ENCODE results near the gene FGFBP3. TPM values are rescaled to one million over a fixed set of nuclear protein-coding genes. Genes with fewer than 3 reads are reported as not detected.

Gene FGFBP3
- polyA plus RNA-seq, 1 donor (not counting 4 experiments of a cell fraction or from before 2014, with no cell fraction given) = 0.22 TPM

- Histone ChIP-seq H3K4me3 (ENCODE audit: control insufficient read depth in 2 of 3, extremely low read depth in 1 of 3, insufficient read depth in 2 of 3, low read depth in 1 of 3, low read length in 3 of 3) (no peak overlapping the region), H3K27me3 (ENCODE audit: control insufficient read depth, extremely low read depth, insufficient read depth, low read length) (no peaks in the 10 kb centered on the region), H3K27ac (ENCODE audit: control insufficient read depth, insufficient read depth, low read length) (no peak overlapping the region), H2AFZ (ENCODE audit: control insufficient read depth, low read length) (no peak overlapping the region), H4K20me1 (ENCODE audit: control insufficient read depth, extremely low read depth, insufficient read depth, low read length) (no peaks in the 10 kb centered on the region), H3K9ac (ENCODE audit: control insufficient read depth, extremely low read depth, insufficient read depth, low read length) (no peak overlapping the region), H3K36me3 (ENCODE audit: control insufficient read depth in 2 of 2, extremely low read depth in 1 of 2, insufficient read depth in 2 of 2, low read length in 2 of 2) (no peaks in the 10 kb centered on the region), H3K9me1 (ENCODE audit: control insufficient read depth, extremely low read depth, insufficient read depth, low read length) (no peaks in the 10 kb centered on the region), H3K79me2 (ENCODE audit: control insufficient read depth, insufficient read depth, low read length) (no peaks in the 10 kb centered on the region), H3K4me1 (ENCODE audit: control insufficient read depth, extremely low read depth, insufficient read depth, low read length) (peaks cover 34% of the 10 kb centered on the region), H3K4me2 (ENCODE audit: control insufficient read depth, extremely low read depth, insufficient read depth, low read depth, low read length) (no peak overlapping the region), H3K9me3 (ENCODE audit: control insufficient read depth, low read depth, low read length) (no peaks in the 10 kb centered on the region)
- FAIRE-seq (no peak), DNase-seq (ENCODE audit: low read depth, low spot score) (no peak)
- TF ChIP-seq EZH2 (IDR thresholded peaks at IDR 0.05; ENCODE audit: low read length) = no peak
- TF ChIP-seq, protein P1, sequence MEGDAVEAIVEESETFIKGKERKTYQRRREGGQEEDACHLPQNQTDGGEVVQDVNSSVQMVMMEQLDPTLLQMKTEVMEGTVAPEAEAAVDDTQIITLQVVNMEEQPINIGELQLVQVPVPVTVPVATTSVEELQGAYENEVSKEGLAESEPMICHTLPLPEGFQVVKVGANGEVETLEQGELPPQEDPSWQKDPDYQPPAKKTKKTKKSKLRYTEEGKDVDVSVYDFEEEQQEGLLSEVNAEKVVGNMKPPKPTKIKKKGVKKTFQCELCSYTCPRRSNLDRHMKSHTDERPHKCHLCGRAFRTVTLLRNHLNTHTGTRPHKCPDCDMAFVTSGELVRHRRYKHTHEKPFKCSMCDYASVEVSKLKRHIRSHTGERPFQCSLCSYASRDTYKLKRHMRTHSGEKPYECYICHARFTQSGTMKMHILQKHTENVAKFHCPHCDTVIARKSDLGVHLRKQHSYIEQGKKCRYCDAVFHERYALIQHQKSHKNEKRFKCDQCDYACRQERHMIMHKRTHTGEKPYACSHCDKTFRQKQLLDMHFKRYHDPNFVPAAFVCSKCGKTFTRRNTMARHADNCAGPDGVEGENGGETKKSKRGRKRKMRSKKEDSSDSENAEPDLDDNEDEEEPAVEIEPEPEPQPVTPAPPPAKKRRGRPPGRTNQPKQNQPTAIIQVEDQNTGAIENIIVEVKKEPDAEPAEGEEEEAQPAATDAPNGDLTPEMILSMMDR (optimal IDR thresholded peaks at IDR 0.05 in 1 of 3, IDR thresholded peaks at IDR 0.05 in 1 of 3, conservative IDR thresholded peaks at IDR 0.05 in 1 of 3; ENCODE audit: extremely low read depth in 1 of 3, insufficient read depth in 2 of 3, low read length in 3 of 3) = no peak
- dilution Hi-C loops (cut with MboI; ENCODE audit: extremely low pct_ligation_motif_present, low sequenced_read_pairs) = no loop called here
Measured at GRCh38 chr10:91885362-91886079, 23.8 kb downstream of the FGFBP3 start.

- H3K27me3 ChIP-seq (ENCODE audit: control insufficient read depth, extremely low read depth, insufficient read depth, low read length) = no peaks in the 10 kb centered on the region
- H3K4me1 ChIP-seq (ENCODE audit: control insufficient read depth, extremely low read depth, insufficient read depth, low read length) = peaks cover 43% of the 10 kb centered on the region
- dilution Hi-C loops (cut with MboI; ENCODE audit: extremely low pct_ligation_motif_present, low sequenced_read_pairs) = no loop called here
- H3K9me3 ChIP-seq (ENCODE audit: control insufficient read depth, low read depth, low read length) = no peaks in the 10 kb centered on the region
- H3K4me2 ChIP-seq (ENCODE audit: control insufficient read depth, extremely low read depth, insufficient read depth, low read depth, low read length) = no peak overlapping the region
- TF ChIP-seq, protein P1 (optimal IDR thresholded peaks at IDR 0.05 in 1 of 3, IDR thresholded peaks at IDR 0.05 in 1 of 3, conservative IDR thresholded peaks at IDR 0.05 in 1 of 3; ENCODE audit: extremely low read depth in 1 of 3, insufficient read depth in 2 of 3, low read length in 3 of 3) = no peak
- TF ChIP-seq EZH2 (IDR thresholded peaks at IDR 0.05; ENCODE audit: low read length) = no peak
- no peaks in the 10 kb centered on the region for H3K9me1 ChIP-seq (ENCODE audit: control insufficient read depth, extremely low read depth, insufficient read depth, low read length)
- H3K79me2 ChIP-seq (ENCODE audit: control insufficient read depth, insufficient read depth, low read length) = no peaks in the 10 kb centered on the region
- no peak overlapping the region for H3K9ac ChIP-seq (ENCODE audit: control insufficient read depth, extremely low read depth, insufficient read depth, low read length)
- H2AFZ ChIP-seq (ENCODE audit: control insufficient read depth, low read length) = no peak overlapping the region
- H3K36me3 ChIP-seq (ENCODE audit: control insufficient read depth in 2 of 2, extremely low read depth in 1 of 2, insufficient read depth in 2 of 2, low read length in 2 of 2) = no peaks in the 10 kb centered on the region
- H3K4me3 ChIP-seq (ENCODE audit: control insufficient read depth in 2 of 3, extremely low read depth in 1 of 3, insufficient read depth in 2 of 3, low read depth in 1 of 3, low read length in 3 of 3) = no peak overlapping the region
- no peaks in the 10 kb centered on the region for H4K20me1 ChIP-seq (ENCODE audit: control insufficient read depth, extremely low read depth, insufficient read depth, low read length)
- DNase-seq (ENCODE audit: low read depth, low spot score) (no peak), FAIRE-seq (no peak)
- H3K27ac ChIP-seq (ENCODE audit: control insufficient read depth, insufficient read depth, low read length) = no peak overlapping the region
Measured at GRCh38 chr10:91884536-91884935, 24.8 kb downstream of the FGFBP3 start.
